NCI-H1092 treated with DMSO at 0.1 percent for 48 hours (cell line): Measurements from ENCODE around the gene C1QTNF5.

Experiments used
- DNase-seq: peaks from one replicate; lab custom pipeline; 2025; lab: John Stamatoyannopoulos, UW

Gene C1QTNF5

GRCh38 chr11:119359365-119360214 lies 18.9 kb upstream of the C1QTNF5 start:
- no peak for DNase-seq

- no peak for DNase-seq
Measured at GRCh38 chr11:119357074-119357473, 16.4 kb upstream of the C1QTNF5 start.

GRCh38 chr11:119356349-119357031 lies 15.8 kb upstream of the C1QTNF5 start:
- peak; percentile 43 for DNase-seq

GRCh38 chr11:119355091-119355843 lies 14.6 kb upstream of the C1QTNF5 start:
- no peak for DNase-seq

- DNase-seq, result peak; percentile 96
Measured at GRCh38 chr11:119352857-119353260, 12.2 kb upstream of the C1QTNF5 start.

- DNase-seq, result no peak
Measured at GRCh38 chr11:119351232-119351631, 10.5 kb upstream of the C1QTNF5 start.

- no peak for DNase-seq
Measured at GRCh38 chr11:119350302-119350701, 9.6 kb upstream of the C1QTNF5 start.

GRCh38 chr11:119347940-119348605 lies 7.4 kb upstream of the C1QTNF5 start:
- no peak for DNase-seq

- no peak for DNase-seq
Measured at GRCh38 chr11:119347242-119347641, 6.6 kb upstream of the C1QTNF5 start.

- no peak for DNase-seq
Measured at GRCh38 chr11:119346605-119347004, 5.9 kb upstream of the C1QTNF5 start, which contains the start of gene MFRP. TSS of gene MFRP (minus strand) at chr11:119346705. CDS start at chr11:119346513, 192 bp downstream.

GRCh38 chr11:119345685-119346084 lies 5.0 kb upstream of the C1QTNF5 start:
- DNase-seq, result no peak

GRCh38 chr11:119344291-119345010 lies 3.8 kb upstream of the C1QTNF5 start:
- DNase-seq, result no peak

- DNase-seq, result no peak
Measured at GRCh38 chr11:119343726-119344125, 3.0 kb upstream of the C1QTNF5 start.

- no peak for DNase-seq
Measured at GRCh38 chr11:119342362-119343130, 1.9 kb upstream of the C1QTNF5 start.

- DNase-seq, result no peak
Measured at GRCh38 chr11:119342023-119342300, 1.3 kb upstream of the C1QTNF5 start.

GRCh38 chr11:119341222-119342022 lies 739 bp upstream of the C1QTNF5 start:
- DNase-seq, result no peak

- no peak for DNase-seq
Measured at GRCh38 chr11:119339589-119340334, 921 bp downstream of the C1QTNF5 start.

GRCh38 chr11:119338965-119339588 lies 1.6 kb downstream of the C1QTNF5 start:
- DNase-seq, result no peak
